Loucy (cell line): Measurements from ENCODE around the gene SNX24.

Experiments
- H2AFZ ChIP-seq: fragments of 200-600 bp; sonication (generic); 2 replicates; pipeline ENCODE4 v1.6.0; 2016; ENCODE audit warnings: antibody characterized with exemption, mild to moderate bottlenecking, low read length, moderate library complexity
- H3F3A ChIP-seq: fragments of 200-600 bp; 2 replicates; pipeline ENCODE4 v1.6.0; 2016; ENCODE audit warnings: antibody characterized with exemption, low read depth, mild to moderate bottlenecking
- H3K27me3 ChIP-seq: fragments of 200-600 bp; sonication (generic); 2 replicates; pipeline ENCODE4 v1.6.1; 2014; ENCODE audit warnings: low read length, mild to moderate bottlenecking; ENCODE audit not compliant: insufficient read depth, poor library complexity, severe bottlenecking
- H3K36me3 ChIP-seq: fragments of 200-600 bp; sonication (generic); 2 replicates; pipeline ENCODE4 v1.6.1; 2016; ENCODE audit warnings: low read length; ENCODE audit not compliant: insufficient read depth
- H3K4me1 ChIP-seq: fragments of 200-600 bp; sonication (generic); 2 replicates; pipeline ENCODE4 v1.5.1; 2014; ENCODE audit warnings: low read length, mild to moderate bottlenecking; ENCODE audit not compliant: insufficient read depth, poor library complexity, severe bottlenecking
- H3K4me2 ChIP-seq: fragments of 200-600 bp; sonication (generic); 2 replicates; pipeline ENCODE4 v1.6.0; 2014; ENCODE audit warnings: antibody characterized with exemption, low read length, low read depth, mild to moderate bottlenecking; ENCODE audit not compliant: poor library complexity, severe bottlenecking
- H3K4me3 ChIP-seq: fragments of 200-600 bp; sonication (generic); 2 replicates; pipeline ENCODE4 v1.5.1; 2014; ENCODE audit warnings: low read length, mild to moderate bottlenecking, mixed read lengths; ENCODE audit not compliant: poor library complexity, severe bottlenecking
- H3K79me2 ChIP-seq: fragments of 200-600 bp; sonication (generic); 2 replicates; pipeline ENCODE4 v1.6.1; 2014; ENCODE audit warnings: low read length; ENCODE audit not compliant: insufficient read depth
- H3K9ac ChIP-seq: fragments of 200-600 bp; sonication (generic); 2 replicates; pipeline ENCODE4 v1.6.0; 2014; ENCODE audit warnings: mild to moderate bottlenecking, low read depth, low read length, moderate library complexity; ENCODE audit not compliant: poor library complexity, severe bottlenecking
- H3K9me2 ChIP-seq: fragments of 200-600 bp; sonication (generic); replicated peaks from 2 replicates; pipeline ENCODE4 v1.6.1; 2016; ENCODE audit warnings: low read depth, low read length, mixed read lengths
- H3K9me3 ChIP-seq: fragments of 200-600 bp; sonication (generic); 2 replicates; pipeline ENCODE4 v1.6.1; 2014; ENCODE audit warnings: mild to moderate bottlenecking, antibody characterized with exemption, low read length, low read depth; ENCODE audit not compliant: insufficient read depth
- H4K20me1 ChIP-seq: fragments of 200-600 bp; sonication (generic); 2 replicates; pipeline ENCODE4 v1.6.0; 2014; ENCODE audit warnings: antibody characterized with exemption, low read length, mild to moderate bottlenecking; ENCODE audit not compliant: insufficient read depth, poor library complexity, severe bottlenecking
- EZH2phosphoT487 ChIP-seq: fragments of 200-600 bp; IDR thresholded peaks from 2 replicates; pipeline ENCODE4 v1.6.1; 2018; ENCODE audit warnings: antibody characterized with exemption, mild to moderate bottlenecking, moderate library complexity, borderline replicate concordance
- TF ChIP-seq, protein P1 (sequence below): fragments of 200-600 bp; sonication (generic); conservative IDR thresholded peaks from 2 replicates; pipeline ENCODE4 v1.5.1; 2014; ENCODE audit warnings: mild to moderate bottlenecking, antibody characterized with exemption, low read length

Gene SNX24

DNA sequence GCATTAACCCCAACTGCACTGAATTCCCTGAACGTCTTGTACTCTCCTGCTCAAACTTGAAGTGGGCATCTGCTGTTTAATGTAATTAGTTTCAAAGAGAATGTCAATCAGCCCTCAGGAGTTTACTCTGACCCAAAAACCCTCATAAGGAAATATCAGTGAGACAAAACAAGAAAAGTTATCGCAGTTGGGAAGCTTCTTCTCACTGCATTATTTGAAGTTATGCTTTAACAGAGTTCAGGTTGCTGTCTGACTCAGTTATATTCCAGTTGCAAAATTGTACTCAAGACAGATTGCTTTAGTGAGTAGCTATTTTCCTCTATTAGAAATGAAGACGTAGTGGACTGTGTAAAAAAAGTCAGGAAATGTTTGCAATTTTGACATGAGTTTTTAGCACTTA, 139.0 kb downstream of the SNX24 start:
- H3K36me3 ChIP-seq: no peaks in the 10 kb centered on the region
- no peaks in the 10 kb centered on the region for H3K9me2 ChIP-seq
- no peak overlapping the region for H3K9ac ChIP-seq
- H3K4me3 ChIP-seq: no peak overlapping the region
- H3K4me2 ChIP-seq: no peak overlapping the region
- TF ChIP-seq, protein P1, sequence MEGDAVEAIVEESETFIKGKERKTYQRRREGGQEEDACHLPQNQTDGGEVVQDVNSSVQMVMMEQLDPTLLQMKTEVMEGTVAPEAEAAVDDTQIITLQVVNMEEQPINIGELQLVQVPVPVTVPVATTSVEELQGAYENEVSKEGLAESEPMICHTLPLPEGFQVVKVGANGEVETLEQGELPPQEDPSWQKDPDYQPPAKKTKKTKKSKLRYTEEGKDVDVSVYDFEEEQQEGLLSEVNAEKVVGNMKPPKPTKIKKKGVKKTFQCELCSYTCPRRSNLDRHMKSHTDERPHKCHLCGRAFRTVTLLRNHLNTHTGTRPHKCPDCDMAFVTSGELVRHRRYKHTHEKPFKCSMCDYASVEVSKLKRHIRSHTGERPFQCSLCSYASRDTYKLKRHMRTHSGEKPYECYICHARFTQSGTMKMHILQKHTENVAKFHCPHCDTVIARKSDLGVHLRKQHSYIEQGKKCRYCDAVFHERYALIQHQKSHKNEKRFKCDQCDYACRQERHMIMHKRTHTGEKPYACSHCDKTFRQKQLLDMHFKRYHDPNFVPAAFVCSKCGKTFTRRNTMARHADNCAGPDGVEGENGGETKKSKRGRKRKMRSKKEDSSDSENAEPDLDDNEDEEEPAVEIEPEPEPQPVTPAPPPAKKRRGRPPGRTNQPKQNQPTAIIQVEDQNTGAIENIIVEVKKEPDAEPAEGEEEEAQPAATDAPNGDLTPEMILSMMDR: no peak
- TF ChIP-seq EZH2phosphoT487: no peak
- H3K9me3 ChIP-seq: no peaks in the 10 kb centered on the region
- no peaks in the 10 kb centered on the region for H4K20me1 ChIP-seq
- H3F3A ChIP-seq: no peaks in the 10 kb centered on the region
- no peak overlapping the region for H2AFZ ChIP-seq
- H3K79me2 ChIP-seq: no peaks in the 10 kb centered on the region
- no peaks in the 10 kb centered on the region for H3K27me3 ChIP-seq
- no peaks in the 10 kb centered on the region for H3K4me1 ChIP-seq

DNA sequence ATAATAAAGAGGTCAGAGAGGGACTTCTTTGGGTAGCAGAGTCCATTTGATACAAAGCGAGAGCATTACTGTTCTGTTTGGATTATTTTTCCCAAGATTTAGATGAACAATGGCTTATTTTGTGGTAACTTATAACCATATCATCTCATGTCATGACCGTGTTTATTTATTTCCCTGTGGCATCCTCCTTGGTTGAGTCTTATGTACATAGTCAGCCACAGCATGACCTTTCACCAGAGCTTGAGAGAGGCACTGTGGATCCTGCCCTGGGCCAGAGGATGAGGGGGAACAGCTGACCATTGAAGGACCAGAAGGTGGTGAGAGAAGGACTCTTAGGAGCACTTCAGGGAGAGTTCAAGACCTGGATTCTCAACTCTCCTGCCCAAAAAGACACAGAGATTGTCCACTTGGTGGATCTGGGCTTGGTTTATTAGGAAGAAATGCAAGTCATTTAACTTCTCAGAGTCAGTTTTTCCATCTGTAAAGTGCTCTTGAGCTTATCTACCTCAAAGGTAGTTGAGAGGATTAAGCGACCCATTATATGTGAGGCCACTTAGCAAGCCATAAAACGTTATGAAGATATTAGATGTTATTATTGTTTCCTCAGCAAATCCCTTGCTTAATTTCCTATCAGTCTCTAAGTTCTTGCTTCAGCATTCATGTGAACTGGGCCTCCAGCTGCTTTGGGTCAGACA, 139.7 kb downstream of the SNX24 start:
- H4K20me1 ChIP-seq: no peaks in the 10 kb centered on the region
- no peak overlapping the region for H3K4me2 ChIP-seq
- H3F3A ChIP-seq: no peaks in the 10 kb centered on the region
- no peaks in the 10 kb centered on the region for H3K9me2 ChIP-seq
- no peak overlapping the region for H3K4me3 ChIP-seq
- H3K9me3 ChIP-seq: no peaks in the 10 kb centered on the region
- H3K9ac ChIP-seq: no peak overlapping the region
- no peak for TF ChIP-seq EZH2phosphoT487
- TF ChIP-seq, protein P1: no peak
- no peak overlapping the region for H2AFZ ChIP-seq
- no peaks in the 10 kb centered on the region for H3K36me3 ChIP-seq
- H3K4me1 ChIP-seq: no peaks in the 10 kb centered on the region
- H3K79me2 ChIP-seq: no peaks in the 10 kb centered on the region
- H3K27me3 ChIP-seq: no peaks in the 10 kb centered on the region

DNA sequence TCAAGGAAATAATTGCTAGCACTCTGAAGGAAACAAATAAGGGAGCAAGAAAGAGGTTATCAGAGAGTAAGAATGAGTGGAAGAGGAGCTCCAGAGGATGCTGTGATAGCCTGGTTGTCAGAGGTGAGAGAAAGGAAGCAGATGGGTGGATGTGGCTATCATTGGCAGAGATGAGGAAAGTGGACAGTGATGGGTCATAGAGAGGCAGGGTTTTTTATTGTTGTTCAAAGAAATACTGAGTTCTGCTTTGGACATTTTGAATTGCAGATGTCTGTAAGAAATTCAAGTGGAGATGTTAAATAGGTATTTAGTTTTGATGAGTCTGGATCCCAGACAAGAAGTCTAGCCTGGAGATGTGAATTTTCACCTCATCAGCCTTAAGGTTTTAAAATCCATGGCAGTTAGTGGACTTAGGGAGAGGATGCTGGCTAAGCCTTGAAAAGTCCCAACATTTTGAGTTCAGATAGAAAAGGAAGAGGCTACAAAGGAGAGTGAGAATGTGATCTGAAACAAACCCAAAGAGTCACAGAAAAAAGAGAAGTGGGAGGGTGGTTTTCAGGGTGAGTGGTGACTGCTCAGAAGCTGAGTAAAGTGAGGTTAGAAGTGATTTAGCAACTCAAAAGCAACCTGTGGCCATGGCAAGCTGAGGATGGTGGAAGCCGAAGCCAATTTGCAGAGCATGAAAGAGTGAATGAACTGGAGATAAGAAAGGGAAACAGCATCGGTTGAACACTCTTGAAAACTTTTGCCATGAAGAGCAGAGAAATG, 140.7 kb downstream of the SNX24 start:
- H4K20me1 ChIP-seq: no peaks in the 10 kb centered on the region
- TF ChIP-seq, protein P1: no peak
- no peak for TF ChIP-seq EZH2phosphoT487
- H3K4me1 ChIP-seq: no peaks in the 10 kb centered on the region
- no peak overlapping the region for H3K4me3 ChIP-seq
- H3K79me2 ChIP-seq: no peaks in the 10 kb centered on the region
- no peaks in the 10 kb centered on the region for H3K9me3 ChIP-seq
- no peak overlapping the region for H2AFZ ChIP-seq
- no peaks in the 10 kb centered on the region for H3F3A ChIP-seq
- H3K36me3 ChIP-seq: no peaks in the 10 kb centered on the region
- no peak overlapping the region for H3K4me2 ChIP-seq
- no peaks in the 10 kb centered on the region for H3K27me3 ChIP-seq
- H3K9me2 ChIP-seq: no peaks in the 10 kb centered on the region
- H3K9ac ChIP-seq: no peak overlapping the region
